ENCODE data around the gene BMPR1A.
"Not testable (repeated sequence)": the region's sequence is repeated elsewhere in the genome, so short reads cannot be mapped to it uniquely, and the experiment has no call there.

Gene BMPR1A

GRCh38 chr10:86934162-86934711 lies 177.8 kb downstream of the BMPR1A start:
- H3K4me3 ChIP-seq (ENCODE audit: low read length); H3K27ac ChIP-seq (ENCODE audit: low read depth, low read length); H3K4me1 ChIP-seq (ENCODE audit: control insufficient read depth, insufficient read depth, low read length); H3K27me3 ChIP-seq (ENCODE audit: control insufficient read depth, insufficient read depth, low read length); H3K36me3 ChIP-seq (ENCODE audit: control insufficient read depth, insufficient read depth, low read length); H3K9ac ChIP-seq (ENCODE audit: low read length): not testable (repeated sequence)

DNA sequence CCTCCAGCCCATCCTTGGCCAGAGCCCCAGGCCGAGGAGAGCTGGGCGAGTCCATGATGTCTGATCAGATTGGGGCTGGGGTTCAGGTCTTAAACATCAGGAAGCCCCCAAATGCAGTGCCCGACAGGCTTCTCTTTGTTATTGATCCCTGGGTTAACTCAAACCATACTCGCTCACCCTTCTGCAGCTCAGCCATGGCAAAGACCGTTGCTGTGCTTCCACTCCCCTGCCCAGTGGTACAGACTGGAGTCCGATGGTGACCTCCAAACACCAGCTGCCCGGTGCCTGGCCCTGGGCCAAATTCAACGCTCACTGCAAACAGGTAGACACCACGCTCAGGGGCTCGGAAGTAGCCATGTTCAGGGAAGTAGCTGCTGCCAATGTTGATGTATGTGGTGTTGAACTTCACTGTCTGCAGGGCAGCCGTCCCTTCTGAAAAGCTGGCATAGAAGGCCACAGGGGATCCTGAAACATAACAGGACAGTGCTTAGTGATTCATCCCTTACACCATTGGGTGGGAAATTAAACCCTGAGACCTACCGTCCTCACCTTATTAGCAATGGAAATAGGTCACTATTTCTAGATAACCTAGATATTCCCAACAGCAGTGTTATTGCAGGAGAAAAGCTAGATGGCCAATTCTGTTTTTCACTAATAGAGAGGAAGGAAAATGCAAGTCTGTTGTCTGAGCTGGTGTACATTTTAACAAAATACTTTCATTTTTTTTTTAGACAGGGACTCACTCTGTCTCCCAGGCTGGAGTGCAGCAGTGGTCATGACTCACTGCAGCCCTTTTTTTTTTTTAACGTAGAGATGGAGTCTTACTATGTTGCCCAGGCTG lies 180.5 kb downstream of the BMPR1A start:
- Histone ChIP-seq H3K36me3 (ENCODE audit: control insufficient read depth, insufficient read depth, low read length) (no peaks in the 10 kb centered on the region), H3K4me3 (ENCODE audit: low read length) (no peak overlapping the region), H3K9ac (ENCODE audit: low read length) (no peak overlapping the region), H3K27me3 (ENCODE audit: control insufficient read depth, insufficient read depth, low read length) (no peaks in the 10 kb centered on the region), H3K27ac (ENCODE audit: low read depth, low read length) (no peak overlapping the region), H3K4me1 (ENCODE audit: control insufficient read depth, insufficient read depth, low read length) (peaks cover 2% of the 10 kb centered on the region)

- H3K4me1 ChIP-seq (ENCODE audit: control insufficient read depth, insufficient read depth, low read length): peaks cover 2% of the 10 kb centered on the region
- H3K27me3 ChIP-seq (ENCODE audit: control insufficient read depth, insufficient read depth, low read length): no peaks in the 10 kb centered on the region
- H3K9ac ChIP-seq (ENCODE audit: low read length): no peak overlapping the region
- H3K27ac ChIP-seq (ENCODE audit: low read depth, low read length): no peak overlapping the region
- no peaks in the 10 kb centered on the region for H3K36me3 ChIP-seq (ENCODE audit: control insufficient read depth, insufficient read depth, low read length)
- no peak overlapping the region for H3K4me3 ChIP-seq (ENCODE audit: low read length)
These were observed 181.2 kb downstream of the BMPR1A start for GRCh38 chr10:86937502-86938154.

DNA sequence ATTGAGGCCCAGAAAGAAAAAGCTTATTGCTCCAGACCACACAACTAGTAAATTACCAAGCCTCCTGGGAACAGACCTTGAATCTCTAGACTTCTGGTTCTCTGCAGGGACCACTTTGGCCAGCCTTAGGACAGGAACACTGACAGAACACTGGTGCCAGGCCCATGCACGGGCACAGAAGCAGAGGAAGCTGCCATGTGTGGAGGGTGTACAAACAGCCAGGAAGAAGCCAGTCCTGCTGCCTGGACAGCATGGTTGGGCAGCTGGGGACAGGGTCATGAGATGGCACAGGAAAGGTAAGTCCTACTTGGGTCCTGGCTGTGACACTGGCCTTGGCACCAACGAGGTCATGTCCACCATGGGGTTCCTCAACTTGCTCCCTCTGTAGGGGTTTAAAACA lies 181.8 kb downstream of the BMPR1A start:
- Histone ChIP-seq H3K9ac (ENCODE audit: low read length) (no peak overlapping the region), H3K27me3 (ENCODE audit: control insufficient read depth, insufficient read depth, low read length) (no peaks in the 10 kb centered on the region), H3K36me3 (ENCODE audit: control insufficient read depth, insufficient read depth, low read length) (no peaks in the 10 kb centered on the region), H3K27ac (ENCODE audit: low read depth, low read length) (no peak overlapping the region), H3K4me3 (ENCODE audit: low read length) (no peak overlapping the region), H3K4me1 (ENCODE audit: control insufficient read depth, insufficient read depth, low read length) (peaks cover 2% of the 10 kb centered on the region)

DNA sequence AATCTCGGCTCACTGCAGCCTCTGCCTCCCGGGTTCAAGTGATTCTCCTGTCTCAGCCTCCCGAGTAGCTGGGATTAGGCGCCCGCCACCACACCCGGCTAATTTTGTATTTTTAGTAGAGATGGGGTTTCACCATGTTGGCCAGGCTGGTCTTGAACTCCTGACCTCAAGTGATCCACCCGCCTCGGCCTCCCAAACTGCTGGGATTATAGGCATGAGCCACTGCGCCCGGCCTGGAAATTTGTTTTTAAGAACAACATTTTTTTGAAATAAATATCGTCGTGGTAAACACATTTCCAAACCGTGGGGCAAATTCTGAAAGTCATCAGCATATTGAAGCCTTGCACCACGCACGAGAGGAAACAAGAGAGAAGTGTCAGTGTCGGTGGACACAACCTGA lies 183.7 kb downstream of the BMPR1A start:
- H3K4me1 ChIP-seq (ENCODE audit: control insufficient read depth, insufficient read depth, low read length); H3K27ac ChIP-seq (ENCODE audit: low read depth, low read length): not testable (repeated sequence)

DNA sequence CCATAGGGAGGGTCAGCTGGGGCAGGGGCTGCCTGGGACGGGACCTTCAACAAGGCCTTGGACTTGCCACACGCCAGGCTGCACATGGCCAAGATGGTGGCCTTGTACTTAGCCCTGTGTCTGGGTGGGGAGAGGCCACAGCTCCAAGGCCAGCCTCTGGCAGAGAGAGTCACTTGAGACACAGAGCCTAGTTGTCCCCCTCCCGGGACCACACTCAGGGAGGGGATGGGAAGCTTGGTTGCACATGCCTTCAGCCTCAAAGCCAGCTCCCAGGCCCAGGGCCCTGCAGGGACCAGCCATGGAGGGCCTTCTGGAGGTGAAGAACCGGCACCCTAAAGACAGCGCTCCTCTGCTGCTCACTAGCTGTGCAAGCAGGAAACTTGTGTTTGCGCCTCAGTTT lies 184.3 kb downstream of the BMPR1A start:
- no peak overlapping the region for H3K27ac ChIP-seq (ENCODE audit: low read depth, low read length)

More for the DNA sequence above, 183.7 kb downstream of the BMPR1A start:
- not testable (repeated sequence) for H3K36me3 ChIP-seq (ENCODE audit: control insufficient read depth, insufficient read depth, low read length); H3K27me3 ChIP-seq (ENCODE audit: control insufficient read depth, insufficient read depth, low read length); H3K9ac ChIP-seq (ENCODE audit: low read length); H3K4me3 ChIP-seq (ENCODE audit: low read length)

GRCh38 chr10:86941426-86941825 lies 185.0 kb downstream of the BMPR1A start:
- Histone ChIP-seq H3K4me3 (ENCODE audit: low read length) (no peak overlapping the region), H3K9ac (ENCODE audit: low read length) (no peak overlapping the region), H3K36me3 (ENCODE audit: control insufficient read depth, insufficient read depth, low read length) (no peaks in the 10 kb centered on the region), H3K27ac (ENCODE audit: low read depth, low read length) (no peak overlapping the region), H3K4me1 (ENCODE audit: control insufficient read depth, insufficient read depth, low read length) (peaks cover 7% of the 10 kb centered on the region), H3K27me3 (ENCODE audit: control insufficient read depth, insufficient read depth, low read length) (peaks cover 4% of the 10 kb centered on the region)

More for the DNA sequence above, 184.3 kb downstream of the BMPR1A start:
- Histone ChIP-seq H3K9ac (ENCODE audit: low read length) (no peak overlapping the region), H3K27me3 (ENCODE audit: control insufficient read depth, insufficient read depth, low read length) (no peaks in the 10 kb centered on the region), H3K4me3 (ENCODE audit: low read length) (no peak overlapping the region), H3K36me3 (ENCODE audit: control insufficient read depth, insufficient read depth, low read length) (no peaks in the 10 kb centered on the region), H3K4me1 (ENCODE audit: control insufficient read depth, insufficient read depth, low read length) (peaks cover 2% of the 10 kb centered on the region)

- H3K4me1 ChIP-seq (ENCODE audit: control insufficient read depth, insufficient read depth, low read length): peaks cover 7% of the 10 kb centered on the region
- peaks cover 5% of the 10 kb centered on the region for H3K27me3 ChIP-seq (ENCODE audit: control insufficient read depth, insufficient read depth, low read length)
- H3K4me3 ChIP-seq (ENCODE audit: low read length): no peak overlapping the region
- H3K36me3 ChIP-seq (ENCODE audit: control insufficient read depth, insufficient read depth, low read length): no peaks in the 10 kb centered on the region
- no peak overlapping the region for H3K27ac ChIP-seq (ENCODE audit: low read depth, low read length)
- H3K9ac ChIP-seq (ENCODE audit: low read length): no peak overlapping the region
These were observed 185.6 kb downstream of the BMPR1A start for GRCh38 chr10:86941991-86942421.

DNA sequence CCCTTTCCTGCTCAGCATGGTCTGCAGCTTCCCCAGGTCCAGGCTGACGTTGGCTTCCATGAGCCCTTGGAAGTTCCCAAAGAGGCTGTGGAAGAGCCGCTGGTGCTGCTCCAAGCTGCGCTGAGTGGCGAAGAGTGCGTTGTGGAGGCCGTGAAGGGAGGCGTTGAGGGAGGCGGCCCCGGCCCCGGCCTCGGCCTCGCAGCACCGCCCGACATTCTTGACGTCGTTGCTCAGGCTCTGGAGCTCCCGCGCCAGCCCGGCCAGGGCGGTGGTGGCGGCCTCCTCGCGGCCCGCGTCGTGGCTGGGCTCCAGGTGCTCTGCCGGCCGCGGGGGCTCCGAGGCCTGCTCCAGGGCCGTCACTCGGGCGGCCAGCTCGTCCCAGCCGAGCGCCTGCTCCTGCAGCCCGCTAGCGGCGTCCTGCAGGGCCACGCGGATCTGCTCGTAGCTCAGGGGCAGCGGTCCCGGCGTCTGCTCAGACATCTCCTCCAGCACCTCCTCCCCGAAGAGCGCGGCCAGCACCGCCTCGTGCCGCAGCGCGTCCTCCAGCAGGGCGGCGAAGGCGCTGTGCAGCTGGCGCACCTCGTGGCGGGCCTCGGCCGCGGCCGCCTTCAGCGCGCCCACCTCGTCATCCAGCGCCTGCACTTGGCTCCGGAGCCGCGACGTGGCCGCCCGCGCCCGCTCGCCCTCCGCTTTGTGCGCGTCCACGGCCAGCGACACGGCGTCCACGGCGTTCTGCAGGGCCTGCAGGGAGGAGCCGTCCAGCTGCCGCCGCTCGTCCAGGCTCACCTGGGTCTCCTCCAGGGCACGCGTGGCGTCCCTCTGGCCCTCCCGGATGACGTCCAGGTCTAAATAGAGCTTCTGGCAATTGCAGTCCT lies 186.3 kb downstream of the BMPR1A start:
- Histone ChIP-seq H3K27ac (ENCODE audit: low read depth, low read length) (no peak overlapping the region), H3K9ac (ENCODE audit: low read length) (no peak overlapping the region), H3K36me3 (ENCODE audit: control insufficient read depth, insufficient read depth, low read length) (no peaks in the 10 kb centered on the region), H3K27me3 (ENCODE audit: control insufficient read depth, insufficient read depth, low read length) (peaks cover 5% of the 10 kb centered on the region), H3K4me1 (ENCODE audit: control insufficient read depth, insufficient read depth, low read length) (peaks cover 7% of the 10 kb centered on the region), H3K4me3 (ENCODE audit: low read length) (peak overlapping the region; percentile 5)

DNA sequence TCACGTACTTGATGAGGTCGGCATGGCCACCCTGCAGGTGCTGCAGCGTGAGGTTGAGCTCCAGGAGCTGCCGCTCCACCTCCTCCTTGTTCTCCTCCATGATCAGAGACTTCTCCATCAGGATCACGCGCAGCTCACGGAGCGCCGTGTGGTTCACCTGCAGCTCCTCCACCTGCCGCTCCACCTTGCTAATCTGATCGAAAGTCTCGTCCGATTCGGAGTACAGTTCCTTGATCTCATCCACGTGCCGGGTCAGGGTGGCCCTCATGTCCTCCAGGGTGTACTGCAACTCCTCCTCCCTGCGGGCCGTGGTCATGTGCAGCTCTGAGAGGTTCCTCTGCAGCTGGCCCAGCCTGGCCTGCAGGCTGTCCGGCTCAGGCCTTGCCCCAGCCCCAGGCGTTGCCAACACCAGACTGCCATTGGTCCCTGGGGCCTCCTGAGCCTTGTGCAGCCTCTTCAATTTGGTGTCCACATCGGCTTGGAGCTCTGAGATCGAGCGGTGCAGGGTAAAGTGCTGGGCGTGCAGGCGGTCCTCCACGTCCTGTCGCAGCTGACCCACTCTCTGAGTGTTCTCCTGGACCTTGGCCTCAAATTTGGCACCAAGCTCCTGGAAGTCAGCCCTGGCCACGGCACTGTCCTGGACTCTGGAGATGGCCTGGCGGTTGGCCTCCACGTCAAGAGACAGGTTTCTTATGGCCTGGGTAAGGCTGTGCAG lies 187.1 kb downstream of the BMPR1A start:
- Histone ChIP-seq H3K27me3 (ENCODE audit: control insufficient read depth, insufficient read depth, low read length) (peaks cover 5% of the 10 kb centered on the region), H3K4me1 (ENCODE audit: control insufficient read depth, insufficient read depth, low read length) (peaks cover 7% of the 10 kb centered on the region), H3K4me3 (ENCODE audit: low read length) (no peak overlapping the region), H3K9ac (ENCODE audit: low read length) (no peak overlapping the region), H3K27ac (ENCODE audit: low read depth, low read length) (no peak overlapping the region), H3K36me3 (ENCODE audit: control insufficient read depth, insufficient read depth, low read length) (no peaks in the 10 kb centered on the region)

DNA sequence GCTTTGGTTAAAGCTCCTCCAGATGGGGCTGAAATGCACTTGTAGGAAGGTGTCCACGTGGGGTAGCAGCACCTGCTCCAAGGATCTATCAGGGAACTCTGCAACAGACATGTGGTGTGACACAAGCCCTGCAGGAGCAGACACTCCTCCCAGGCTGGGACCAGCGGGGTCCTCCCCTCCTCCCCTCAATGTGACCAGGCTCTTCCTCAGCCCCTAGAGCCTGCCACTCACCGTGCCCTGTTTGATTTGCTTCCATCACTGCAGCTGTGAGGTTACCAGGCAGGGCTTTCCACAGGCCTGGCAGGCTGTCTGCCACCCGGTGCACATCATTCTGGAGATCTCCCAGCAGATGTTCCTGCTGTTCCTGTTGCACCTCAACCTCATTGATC lies 187.6 kb downstream of the BMPR1A start:
- Histone ChIP-seq H3K36me3 (ENCODE audit: control insufficient read depth, insufficient read depth, low read length) (no peaks in the 10 kb centered on the region), H3K27ac (ENCODE audit: low read depth, low read length) (no peak overlapping the region), H3K4me1 (ENCODE audit: control insufficient read depth, insufficient read depth, low read length) (peaks cover 7% of the 10 kb centered on the region), H3K4me3 (ENCODE audit: low read length) (no peak overlapping the region), H3K27me3 (ENCODE audit: control insufficient read depth, insufficient read depth, low read length) (peaks cover 5% of the 10 kb centered on the region), H3K9ac (ENCODE audit: low read length) (no peak overlapping the region)

All from rectal smooth muscle tissue (tissue), 1 donor.